Measurements from ENCODE around the gene DCAF6.
"Not testable (repeated sequence)": the region's sequence is repeated elsewhere in the genome, so short reads cannot be mapped to it uniquely, and the experiment has no call there.

Gene DCAF6

DNA sequence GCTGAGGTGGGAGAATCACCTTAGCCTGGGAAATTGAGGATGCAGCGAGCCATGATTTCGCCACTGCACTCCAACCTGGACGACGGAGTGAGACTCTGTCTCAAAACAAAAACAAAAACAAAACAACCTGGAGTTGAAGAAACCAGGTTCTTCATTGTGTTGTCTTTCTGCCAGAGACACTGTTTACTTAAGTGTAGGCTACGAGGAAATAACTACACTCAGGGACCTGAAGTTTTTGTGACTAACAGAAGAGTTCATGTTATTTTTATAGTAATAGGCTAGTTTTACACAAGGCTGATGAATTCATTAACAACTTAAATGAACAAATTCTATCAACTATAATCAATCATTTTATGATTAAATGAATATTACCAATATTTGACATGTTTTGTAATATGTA, 98.9 kb downstream of the DCAF6 start:
- H3K9ac ChIP-seq (ENCODE audit: low read length in 5 of 5) = no peak overlapping the region
- no peak overlapping the region for H3K4me3 ChIP-seq (ENCODE audit: low read depth in 1 of 5, low read length in 5 of 5)
- H3K36me3 ChIP-seq (ENCODE audit: control insufficient read depth in 5 of 5, insufficient read depth in 5 of 5, low read length in 5 of 5) = peaks cover 0 to 3% (median 0%) of the 10 kb centered on the region in 5 donors
- no peaks in the 10 kb centered on the region for H3K27me3 ChIP-seq (ENCODE audit: control insufficient read depth in 5 of 5, insufficient read depth in 4 of 5, low read length in 5 of 5)
- H3K27ac ChIP-seq (ENCODE audit: low read depth, low read length) = no peak overlapping the region
- H3K4me1 ChIP-seq (ENCODE audit: control insufficient read depth in 5 of 5, insufficient read depth in 5 of 5, low read length in 5 of 5) = peaks cover 0 to 5% (median 0%) of the 10 kb centered on the region in 5 donors
- no peaks in the 10 kb centered on the region for H3K9me3 ChIP-seq (ENCODE audit: control insufficient read depth in 5 of 5, low read length in 5 of 5)

DNA sequence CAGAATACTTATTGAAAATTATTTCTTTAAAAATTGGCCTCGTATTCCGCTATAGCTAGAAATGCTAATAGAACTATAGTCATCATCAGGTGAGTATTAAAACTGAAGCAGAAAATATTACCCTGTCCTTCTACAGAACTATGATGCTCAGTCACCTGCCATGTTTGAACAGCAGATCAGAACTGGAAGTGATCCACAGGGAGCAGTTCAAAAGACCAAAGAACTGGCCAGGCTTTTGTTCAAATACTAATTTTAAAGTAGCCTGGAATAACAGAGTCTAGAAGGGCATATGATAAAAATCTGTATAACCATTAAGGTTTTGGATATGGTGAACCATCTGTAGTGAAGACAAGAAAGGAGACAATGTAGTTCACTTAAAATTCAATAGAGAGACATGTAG, 105.9 kb downstream of the DCAF6 start:
- no peaks in the 10 kb centered on the region for H3K4me1 ChIP-seq (ENCODE audit: control insufficient read depth in 5 of 5, insufficient read depth in 5 of 5, low read length in 5 of 5)
- no peak overlapping the region for H3K27ac ChIP-seq (ENCODE audit: low read depth, low read length)
- H3K36me3 ChIP-seq (ENCODE audit: control insufficient read depth in 5 of 5, insufficient read depth in 5 of 5, low read length in 5 of 5) = peaks cover 9 to 36% (median 25%) of the 10 kb centered on the region in 5 donors

DNA sequence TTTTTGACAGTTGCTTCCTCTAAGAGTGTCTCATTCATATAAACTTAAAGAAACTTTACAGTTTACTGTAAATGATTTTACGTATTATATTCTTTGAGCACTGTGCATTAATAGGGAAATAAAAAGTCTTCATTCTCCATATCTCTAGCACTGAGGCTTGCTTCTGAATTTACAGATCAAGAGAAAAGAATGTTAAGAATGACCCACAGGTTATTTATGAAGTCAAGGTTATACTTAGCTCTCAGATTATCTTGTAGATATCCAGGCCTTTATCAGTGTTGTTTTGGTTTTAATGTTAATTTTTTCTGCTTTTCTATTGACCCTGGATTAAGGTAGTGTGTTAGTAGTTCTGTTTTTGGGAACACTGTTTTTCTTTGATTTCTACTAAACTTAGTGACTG, 108.8 kb downstream of the DCAF6 start:
- no peaks in the 10 kb centered on the region for H3K27me3 ChIP-seq (ENCODE audit: control insufficient read depth in 5 of 5, insufficient read depth in 4 of 5, low read length in 5 of 5)
- H3K9ac ChIP-seq (ENCODE audit: low read length in 5 of 5) = no peak overlapping the region
- peaks cover 9 to 36% (median 25%) of the 10 kb centered on the region in 5 donors for H3K36me3 ChIP-seq (ENCODE audit: control insufficient read depth in 5 of 5, insufficient read depth in 5 of 5, low read length in 5 of 5)
- no peaks in the 10 kb centered on the region for H3K4me1 ChIP-seq (ENCODE audit: control insufficient read depth in 5 of 5, insufficient read depth in 5 of 5, low read length in 5 of 5)
- H3K27ac ChIP-seq (ENCODE audit: low read depth, low read length) = no peak overlapping the region
- no peak overlapping the region for H3K4me3 ChIP-seq (ENCODE audit: low read depth in 1 of 5, low read length in 5 of 5)
- no peaks in the 10 kb centered on the region for H3K9me3 ChIP-seq (ENCODE audit: control insufficient read depth in 5 of 5, low read length in 5 of 5)

More for the DNA sequence above, 105.9 kb downstream of the DCAF6 start:
- no peak overlapping the region for H3K4me3 ChIP-seq (ENCODE audit: low read depth in 1 of 5, low read length in 5 of 5)
- no peaks in the 10 kb centered on the region for H3K9me3 ChIP-seq (ENCODE audit: control insufficient read depth in 5 of 5, low read length in 5 of 5)
- H3K9ac ChIP-seq (ENCODE audit: low read length in 5 of 5) = no peak overlapping the region
- no peaks in the 10 kb centered on the region for H3K27me3 ChIP-seq (ENCODE audit: control insufficient read depth in 5 of 5, insufficient read depth in 4 of 5, low read length in 5 of 5)

GRCh38 chr1:168050307-168050706, 113.8 kb downstream of the DCAF6 start:
- no peak overlapping the region for H3K4me3 ChIP-seq (ENCODE audit: low read depth in 1 of 5, low read length in 5 of 5)
- peaks cover 0 to 6% (median 0%) of the 10 kb centered on the region in 5 donors for H3K4me1 ChIP-seq (ENCODE audit: control insufficient read depth in 5 of 5, insufficient read depth in 5 of 5, low read length in 5 of 5)
- H3K9me3 ChIP-seq (ENCODE audit: control insufficient read depth in 5 of 5, low read length in 5 of 5) = no peaks in the 10 kb centered on the region
- no peak overlapping the region for H3K9ac ChIP-seq (ENCODE audit: low read length in 5 of 5)
- peaks cover 3 to 21% (median 10%) of the 10 kb centered on the region in 5 donors for H3K36me3 ChIP-seq (ENCODE audit: control insufficient read depth in 5 of 5, insufficient read depth in 5 of 5, low read length in 5 of 5)
- no peak overlapping the region for H3K27ac ChIP-seq (ENCODE audit: low read depth, low read length)
- H3K27me3 ChIP-seq (ENCODE audit: control insufficient read depth in 5 of 5, insufficient read depth in 4 of 5, low read length in 5 of 5) = no peaks in the 10 kb centered on the region

DNA sequence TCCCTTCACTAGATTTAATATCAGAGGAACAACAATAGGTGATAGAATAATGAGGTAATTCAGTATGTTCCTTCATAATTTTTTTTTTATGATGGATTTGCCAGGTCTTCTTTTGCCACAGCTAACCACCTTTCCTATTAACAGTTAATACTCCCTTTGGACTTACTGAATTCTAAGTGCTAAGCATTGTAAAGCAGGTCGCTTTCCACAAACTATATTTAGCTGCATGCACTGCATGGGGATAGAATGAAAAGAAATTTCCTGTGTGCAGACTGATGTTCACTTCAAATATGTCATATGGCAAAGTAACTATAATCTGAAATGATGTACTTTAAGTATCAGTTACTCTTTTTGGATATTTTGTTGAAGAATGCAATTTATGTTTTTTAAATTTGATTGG, 114.4 kb downstream of the DCAF6 start:
- H3K27me3 ChIP-seq (ENCODE audit: control insufficient read depth in 5 of 5, insufficient read depth in 4 of 5, low read length in 5 of 5) = no peaks in the 10 kb centered on the region
- peaks cover 0 to 6% (median 0%) of the 10 kb centered on the region in 5 donors for H3K4me1 ChIP-seq (ENCODE audit: control insufficient read depth in 5 of 5, insufficient read depth in 5 of 5, low read length in 5 of 5)
- no peak overlapping the region for H3K27ac ChIP-seq (ENCODE audit: low read depth, low read length)
- no peak overlapping the region for H3K4me3 ChIP-seq (ENCODE audit: low read depth in 1 of 5, low read length in 5 of 5)
- no peaks in the 10 kb centered on the region for H3K9me3 ChIP-seq (ENCODE audit: control insufficient read depth in 5 of 5, low read length in 5 of 5)
- no peak overlapping the region for H3K9ac ChIP-seq (ENCODE audit: low read length in 5 of 5)
- H3K36me3 ChIP-seq (ENCODE audit: control insufficient read depth in 5 of 5, insufficient read depth in 5 of 5, low read length in 5 of 5) = peaks cover 2 to 20% (median 8%) of the 10 kb centered on the region in 5 donors

GRCh38 chr1:168053681-168054080, 117.2 kb downstream of the DCAF6 start:
- Histone ChIP-seq H3K9me3 (ENCODE audit: control insufficient read depth in 5 of 5, low read length in 5 of 5) (no peaks in the 10 kb centered on the region), H3K9ac (ENCODE audit: low read length in 5 of 5) (no peak overlapping the region), H3K36me3 (ENCODE audit: control insufficient read depth in 5 of 5, insufficient read depth in 5 of 5, low read length in 5 of 5) (peaks cover 2 to 10% (median 6%) of the 10 kb centered on the region in 5 donors), H3K4me3 (ENCODE audit: low read depth in 1 of 5, low read length in 5 of 5) (no peak overlapping the region), H3K4me1 (ENCODE audit: control insufficient read depth in 5 of 5, insufficient read depth in 5 of 5, low read length in 5 of 5) (peaks cover 0 to 6% (median 0%) of the 10 kb centered on the region in 5 donors), H3K27ac (ENCODE audit: low read depth, low read length) (no peak overlapping the region), H3K27me3 (ENCODE audit: control insufficient read depth in 5 of 5, insufficient read depth in 4 of 5, low read length in 5 of 5) (no peaks in the 10 kb centered on the region)

- Histone ChIP-seq H3K9ac (ENCODE audit: low read length in 5 of 5) (no peak overlapping the region), H3K27ac (ENCODE audit: low read depth, low read length) (no peak overlapping the region), H3K4me3 (ENCODE audit: low read depth in 1 of 5, low read length in 5 of 5) (no peak overlapping the region), H3K36me3 (ENCODE audit: control insufficient read depth in 5 of 5, insufficient read depth in 5 of 5, low read length in 5 of 5) (peaks cover 2 to 10% (median 6%) of the 10 kb centered on the region in 5 donors), H3K4me1 (ENCODE audit: control insufficient read depth in 5 of 5, insufficient read depth in 5 of 5, low read length in 5 of 5) (peaks cover 0 to 6% (median 0%) of the 10 kb centered on the region in 5 donors), H3K27me3 (ENCODE audit: control insufficient read depth in 5 of 5, insufficient read depth in 4 of 5, low read length in 5 of 5) (no peaks in the 10 kb centered on the region), H3K9me3 (ENCODE audit: control insufficient read depth in 5 of 5, low read length in 5 of 5) (no peaks in the 10 kb centered on the region)
Observed at GRCh38 chr1:168054117-168054516, 117.6 kb downstream of the DCAF6 start.

GRCh38 chr1:168056152-168056551, 119.7 kb downstream of the DCAF6 start:
- H3K4me1 ChIP-seq (ENCODE audit: control insufficient read depth in 5 of 5, insufficient read depth in 5 of 5, low read length in 5 of 5); H3K9me3 ChIP-seq (ENCODE audit: control insufficient read depth in 5 of 5, low read length in 5 of 5); H3K4me3 ChIP-seq (ENCODE audit: low read depth in 1 of 5, low read length in 5 of 5); H3K27ac ChIP-seq (ENCODE audit: low read depth, low read length); H3K27me3 ChIP-seq (ENCODE audit: control insufficient read depth in 5 of 5, insufficient read depth in 4 of 5, low read length in 5 of 5); H3K9ac ChIP-seq (ENCODE audit: low read length in 5 of 5): not testable (repeated sequence)
- H3K36me3 ChIP-seq (ENCODE audit: control insufficient read depth in 5 of 5, insufficient read depth in 5 of 5, low read length in 5 of 5) = peaks cover 6 to 10% (median 8%) of the 10 kb centered on the region in 5 donors

- no peak overlapping the region for H3K9ac ChIP-seq (ENCODE audit: low read length in 5 of 5)
- H3K27me3 ChIP-seq (ENCODE audit: control insufficient read depth in 5 of 5, insufficient read depth in 4 of 5, low read length in 5 of 5) = no peaks in the 10 kb centered on the region
- H3K9me3 ChIP-seq (ENCODE audit: control insufficient read depth in 5 of 5, low read length in 5 of 5) = no peaks in the 10 kb centered on the region
- peaks cover 0 to 6% (median 0%) of the 10 kb centered on the region in 5 donors for H3K4me1 ChIP-seq (ENCODE audit: control insufficient read depth in 5 of 5, insufficient read depth in 5 of 5, low read length in 5 of 5)
- no peak overlapping the region for H3K4me3 ChIP-seq (ENCODE audit: low read depth in 1 of 5, low read length in 5 of 5)
- no peak overlapping the region for H3K27ac ChIP-seq (ENCODE audit: low read depth, low read length)
- H3K36me3 ChIP-seq (ENCODE audit: control insufficient read depth in 5 of 5, insufficient read depth in 5 of 5, low read length in 5 of 5) = peaks cover 6 to 10% (median 8%) of the 10 kb centered on the region in 5 donors
Observed at GRCh38 chr1:168057355-168057754, 120.9 kb downstream of the DCAF6 start.

GRCh38 chr1:168057921-168058320, 121.4 kb downstream of the DCAF6 start:
- peaks cover 0 to 6% (median 0%) of the 10 kb centered on the region in 5 donors for H3K4me1 ChIP-seq (ENCODE audit: control insufficient read depth in 5 of 5, insufficient read depth in 5 of 5, low read length in 5 of 5)
- peaks cover 5 to 10% (median 7%) of the 10 kb centered on the region in 5 donors for H3K36me3 ChIP-seq (ENCODE audit: control insufficient read depth in 5 of 5, insufficient read depth in 5 of 5, low read length in 5 of 5)
- no peak overlapping the region for H3K4me3 ChIP-seq (ENCODE audit: low read depth in 1 of 5, low read length in 5 of 5)
- no peaks in the 10 kb centered on the region for H3K9me3 ChIP-seq (ENCODE audit: control insufficient read depth in 5 of 5, low read length in 5 of 5)
- H3K27ac ChIP-seq (ENCODE audit: low read depth, low read length) = no peak overlapping the region
- H3K27me3 ChIP-seq (ENCODE audit: control insufficient read depth in 5 of 5, insufficient read depth in 4 of 5, low read length in 5 of 5) = no peaks in the 10 kb centered on the region
- H3K9ac ChIP-seq (ENCODE audit: low read length in 5 of 5) = no peak overlapping the region

Data from subcutaneous abdominal adipose tissue (tissue), 5 donors.